DMS79 (cell line): ENCODE results near the gene GPC6.

Source experiments
- DNase-seq: peaks from one replicate; lab custom pipeline; 2025; lab: John Stamatoyannopoulos, UW

Gene GPC6

GRCh38 chr13:93230261-93230855, 3.8 kb downstream of the GPC6 start:
- DNase-seq: no peak

GRCh38 chr13:93231867-93232266, 5.3 kb downstream of the GPC6 start:
- DNase-seq: no peak

GRCh38 chr13:93233997-93234416, 7.4 kb downstream of the GPC6 start:
- no peak for DNase-seq

GRCh38 chr13:93234459-93234858, 7.9 kb downstream of the GPC6 start:
- no peak for DNase-seq

GRCh38 chr13:93235258-93236015, 8.8 kb downstream of the GPC6 start:
- DNase-seq: no peak

- DNase-seq: no peak
Measured at GRCh38 chr13:93238711-93239110, 12.1 kb downstream of the GPC6 start.

- no peak for DNase-seq
Measured at GRCh38 chr13:93243375-93244063, 16.9 kb downstream of the GPC6 start.

GRCh38 chr13:93244141-93244917, 17.7 kb downstream of the GPC6 start:
- no peak for DNase-seq

- DNase-seq: no peak
Measured at GRCh38 chr13:93244918-93245280, 18.3 kb downstream of the GPC6 start.

- DNase-seq: no peak
Measured at GRCh38 chr13:93246069-93246468, 19.5 kb downstream of the GPC6 start.

- no peak for DNase-seq
Measured at GRCh38 chr13:93248627-93249047, 22.0 kb downstream of the GPC6 start.

GRCh38 chr13:93249364-93250306, 23.0 kb downstream of the GPC6 start:
- no peak for DNase-seq

GRCh38 chr13:93254775-93255174, 28.2 kb downstream of the GPC6 start:
- DNase-seq: no peak

GRCh38 chr13:93256998-93257397, 30.4 kb downstream of the GPC6 start:
- no peak for DNase-seq

- no peak for DNase-seq
Measured at GRCh38 chr13:93259527-93260080, 33.0 kb downstream of the GPC6 start.

GRCh38 chr13:93260591-93260990, 34.0 kb downstream of the GPC6 start:
- no peak for DNase-seq

GRCh38 chr13:93262729-93263345, 36.2 kb downstream of the GPC6 start:
- no peak for DNase-seq

- no peak for DNase-seq
Measured at GRCh38 chr13:93264876-93265275, 38.3 kb downstream of the GPC6 start.

- DNase-seq: no peak
Measured at GRCh38 chr13:93265800-93266199, 39.2 kb downstream of the GPC6 start.

GRCh38 chr13:93266681-93267080, 40.1 kb downstream of the GPC6 start:
- no peak for DNase-seq
